IMR-90 (cell line): ENCODE results near the gene PLS1. TPM values are rescaled to one million over a fixed set of nuclear protein-coding genes. Genes with fewer than 3 reads are reported as not detected.
"Not testable (repeated sequence)": the region's sequence is repeated elsewhere in the genome, so short reads cannot be mapped to it uniquely, and the experiment has no call there.

Source experiments
- ATAC-seq: fragments of 200-7000 bp; cut with Tn5 transposase; 2 replicates; pipeline ENCODE4 v1.9.1; 2020; ENCODE audit warnings: low read depth, mild to moderate bottlenecking, moderate library complexity
- BruUV-seq: library from RNA; stranded (reverse); fragments of 400-500 nt; replicated peaks from 2 replicates; lab custom pipeline; 2021; lab: Mats Ljungman, UMichigan
- CTCF ChIA-PET: fragments of 300-600 bp; formaldehyde crosslinking; extraction: SDS; loops from one replicate; lab custom pipeline; 2021; ENCODE audit warnings: antibody characterized with exemption; lab: Yijun Ruan, JAX
- POLR2A ChIA-PET: fragments of 300-600 bp; sonication (Branson Sonifier 250); formaldehyde crosslinking; loops from one replicate; lab custom pipeline; 2022; ENCODE audit warnings: antibody characterized with exemption; ENCODE audit not compliant: unreplicated experiment; lab: Charles Lee
- DNase-seq: peaks from one replicate; pipeline ENCODE4 v3.0.0; 2013
- H2AFZ ChIP-seq: replicated peaks from 2 replicates; pipeline ENCODE3; 2013; ENCODE audit warnings: low read length, mild to moderate bottlenecking; ENCODE audit not compliant: poor library complexity
- H2AK5ac ChIP-seq: 2 replicates; pipeline ENCODE4 v1.6.1; 2013; ENCODE audit warnings: low read depth, low read length, inconsistent platforms
- H2AK9ac ChIP-seq: replicated peaks from 2 replicates; pipeline ENCODE3; 2013; ENCODE audit warnings: mild to moderate bottlenecking, low read depth, low read length, moderate library complexity; ENCODE audit not compliant: poor library complexity
- H2BK120ac ChIP-seq: 2 replicates; pipeline ENCODE4 v1.6.1; 2013; ENCODE audit warnings: low read depth, low read length, inconsistent platforms
- H2BK15ac ChIP-seq: 3 replicates; pipeline ENCODE4 v1.6.1; 2013; ENCODE audit warnings: low read depth, low read length, inconsistent platforms
- H2BK20ac ChIP-seq: 2 replicates; pipeline ENCODE4 v1.6.1; 2013; ENCODE audit warnings: low read depth, mild to moderate bottlenecking, inconsistent platforms, low read length, moderate library complexity
- H2BK5ac ChIP-seq: 2 replicates; pipeline ENCODE4 v1.6.1; 2013; ENCODE audit warnings: mild to moderate bottlenecking, low read depth, low read length, inconsistent platforms; ENCODE audit not compliant: poor library complexity, severe bottlenecking
- H3K14ac ChIP-seq: replicated peaks from 2 replicates; pipeline ENCODE4 v1.6.1; 2013; ENCODE audit warnings: low read depth, low read length, inconsistent platforms
- H3K18ac ChIP-seq: 2 replicates; pipeline ENCODE4 v1.6.1; 2013; ENCODE audit warnings: low read depth, low read length, control low read depth
- H3K23ac ChIP-seq: 2 replicates; pipeline ENCODE4 v1.6.1; 2013; ENCODE audit warnings: low read depth, low read length, inconsistent platforms
- H3K27ac ChIP-seq: 2 replicates; pipeline ENCODE4 v1.5.1; 2013; ENCODE audit warnings: mild to moderate bottlenecking, control low read depth, low read length; ENCODE audit not compliant: insufficient read depth
- H3K27me3 ChIP-seq: 2 replicates; pipeline ENCODE4 v1.6.1; 2013; ENCODE audit warnings: low read length; ENCODE audit not compliant: control insufficient read depth, insufficient read depth
- H3K36me3 ChIP-seq: 2 replicates; pipeline ENCODE4 v1.6.1; 2013; ENCODE audit warnings: low read length, mixed read lengths; ENCODE audit not compliant: control insufficient read depth, insufficient read depth
- H3K4ac ChIP-seq: 2 replicates; pipeline ENCODE4 v1.6.1; 2013; ENCODE audit warnings: low read depth, low read length, inconsistent platforms
- H3K4me1 ChIP-seq: 2 replicates; pipeline ENCODE4 v1.6.1; 2013; ENCODE audit warnings: low read length, mixed read lengths; ENCODE audit not compliant: control insufficient read depth, insufficient read depth
- H3K4me2 ChIP-seq: 2 replicates; pipeline ENCODE4 v1.6.1; 2013; ENCODE audit warnings: low read depth, mild to moderate bottlenecking, control low read depth, low read length, moderate library complexity
- H3K4me3 ChIP-seq: 2 replicates; pipeline ENCODE4 v1.5.1; 2013; ENCODE audit warnings: low read depth, mild to moderate bottlenecking, control low read depth, low read length, moderate library complexity; ENCODE audit not compliant: insufficient read depth
- H3K56ac ChIP-seq: 2 replicates; pipeline ENCODE4 v1.6.1; 2013; ENCODE audit warnings: low read length, inconsistent platforms; ENCODE audit not compliant: insufficient read depth; ENCODE audit errors: extremely low read depth
- H3K79me1 ChIP-seq, 2 experiments: 2 replicates each; pipeline ENCODE4 v1.6.1; 2013; ENCODE audit warnings: low read length in 2 of 2, inconsistent platforms in 1 of 2, low read depth in 1 of 2
- H3K9ac ChIP-seq: 2 replicates; pipeline ENCODE4 v1.6.1; 2013; ENCODE audit warnings: low read depth, low read length, control low read depth
- H3K9me1 ChIP-seq: 2 replicates; pipeline ENCODE4 v1.6.1; 2013; ENCODE audit warnings: low read length, inconsistent platforms; ENCODE audit not compliant: insufficient read depth
- H3K9me3 ChIP-seq: 2 replicates; pipeline ENCODE4 v1.6.1; 2013; ENCODE audit warnings: low read length; ENCODE audit not compliant: control insufficient read depth, insufficient read depth
- H4K20me1 ChIP-seq: 2 replicates; pipeline ENCODE4 v1.6.1; 2013; ENCODE audit warnings: low read length, inconsistent platforms; ENCODE audit not compliant: insufficient read depth
- H4K5ac ChIP-seq: 2 replicates; pipeline ENCODE4 v1.6.1; 2013; ENCODE audit warnings: mild to moderate bottlenecking, low read depth, low read length, control low read depth
- H4K8ac ChIP-seq, 2 experiments: 2 replicates each; pipeline ENCODE4 v1.6.1; 2013; ENCODE audit warnings: low read depth in 2 of 2, low read length in 2 of 2, control low read depth in 1 of 2, inconsistent platforms in 1 of 2
- H4K91ac ChIP-seq: 2 replicates; pipeline ENCODE4 v1.6.1; 2013; ENCODE audit warnings: low read depth, low read length, inconsistent platforms; ENCODE audit not compliant: insufficient read depth
- WGBS, 2 experiments: methylation state at CpG; one replicate each; pipeline versions ENCODE4 v1.1.5 to v1.1.7; 2013; ENCODE audit warnings: missing lambda C conversion rate in 2 of 2; ENCODE audit not compliant: insufficient read length in 1 of 2; ENCODE audit errors: extremely low coverage in 2 of 2; 5-methylcytosine and 5-hydroxymethylcytosine counted together
- dilution Hi-C: fragments of 300-500 bp; cut with HindIII; formaldehyde crosslinking; loops from one replicate; pipeline ENCODE4 v1.14.3; 2018; ENCODE audit warnings: low sequenced_read_pairs; ENCODE audit not compliant: unreplicated experiment
- in situ Hi-C: fragments of 300-500 bp; cut with MboI; formaldehyde crosslinking; loops from 3 replicates; pipeline ENCODE4 v1.14.3; 2019; ENCODE audit warnings: low sequenced_read_pairs, inconsistent platforms, mixed read lengths
- intact Hi-C: fragments of 100-400 bp; cut with micrococcal nuclease; formaldehyde crosslinking; loops from 2 replicates; pipeline ENCODE4 v1.10.0; 2022
- polyA plus RNA-seq, 3 experiments: library from polyadenylated mRNA; depleted of rRNA; stranded (reverse); fragments of >200 nt; gene quantifications; 2 replicates each; pipeline ENCODE4 v1.2.3, GENCODE V29; 2012; ENCODE audit warnings: low replicate concordance in 1 of 3
- total RNA-seq: library from RNA; depleted of rRNA; stranded (reverse); fragments of >200 nt; gene quantifications from 2 replicates; pipeline ENCODE4 v1.2.3, GENCODE V29; 2012

Gene PLS1
- total and polyA plus RNA-seq, 2 of the 4 experiments (the other 2 are of a cell fraction): 0.29 to 0.90 TPM

GRCh38 chr3:142603386-142603705 lies 7.2 kb downstream of the PLS1 start:
- H3K9me3 ChIP-seq, H3K4ac ChIP-seq, H2BK15ac ChIP-seq, H3K27ac ChIP-seq, DNase-seq, H3K23ac ChIP-seq, POLR2A ChIA-PET, intact Hi-C loops, H3K9me1 ChIP-seq, H2AK5ac ChIP-seq, H2BK20ac ChIP-seq, H3K4me3 ChIP-seq, H3K36me3 ChIP-seq, H2AK9ac ChIP-seq, H2AFZ ChIP-seq, H2BK5ac ChIP-seq, H4K91ac ChIP-seq, H3K79me1 ChIP-seq, in situ Hi-C loops, H3K18ac ChIP-seq, H4K5ac ChIP-seq, H3K27me3 ChIP-seq, H3K4me2 ChIP-seq, H4K8ac ChIP-seq, H3K56ac ChIP-seq, H3K14ac ChIP-seq, ATAC-seq, H4K20me1 ChIP-seq, H2BK120ac ChIP-seq, H3K9ac ChIP-seq, H3K4me1 ChIP-seq, dilution Hi-C loops, BruUV-seq: not testable (repeated sequence)
- CTCF ChIA-PET: interaction anchor here (1.3 kb wide), 1 partner anchor 16 kb away, joined by 4 read pairs; no protein-coding TSS in a partner anchor
- WGBS, 2 experiments: 85% methylated on average over 5 of the region's 7 CpGs; no CpG with 5 or more reads in 1 of the 2 experiments
